K562 (cell line): ENCODE measurements around the gene SLC9B2. TPM values are rescaled to one million over a fixed set of nuclear protein-coding genes. Genes with fewer than 3 reads are reported as not detected.
A peak's percentile ranks its signal among the peaks of the same experiment; 100 is the strongest.

Source experiments
- CBFA2T2 ChIP-seq: fragments of 450-650 bp; conservative IDR thresholded peaks from 2 replicates; pipeline ENCODE4 v1.6.1; 2017; ENCODE audit warnings: mild to moderate bottlenecking
- CEBPB ChIP-seq: fragments of 450-650 bp; IDR thresholded peaks from 2 replicates; pipeline ENCODE4 v1.6.1; 2016; ENCODE audit warnings: missing genetic modification characterization, missing compliant biosample characterization
- CREB5 ChIP-seq: fragments of 250-450 bp; sonication (Bioruptor Pico); IDR thresholded peaks from 2 replicates; pipeline ENCODE4 v1.5.0; 2020; ENCODE audit warnings: mild to moderate bottlenecking
- DNMT1 ChIP-seq: fragments of 450-650 bp; IDR thresholded peaks from 2 replicates; pipeline ENCODE4 v1.6.1; 2016; ENCODE audit warnings: antibody characterized with exemption, mild to moderate bottlenecking
- HBP1 ChIP-seq: fragments of 450-650 bp; formaldehyde crosslinking; IDR thresholded peaks from 2 replicates; pipeline ENCODE4 v1.4.0; 2022; ENCODE audit warnings: missing genetic modification characterization
- HNRNPH1 ChIP-seq: fragments of 200-400 bp; formaldehyde crosslinking; optimal IDR thresholded peaks from 2 replicates; pipeline ENCODE3; 2017; ENCODE audit warnings: low read depth, mild to moderate bottlenecking, low read length, moderate library complexity
- KLF1 ChIP-seq: fragments of 450-650 bp; IDR thresholded peaks from 2 replicates; pipeline ENCODE4 v1.6.1; 2016; ENCODE audit warnings: missing genetic modification characterization, missing compliant biosample characterization
- KLF13 ChIP-seq: fragments of 450-650 bp; IDR thresholded peaks from 2 replicates; pipeline ENCODE4 v1.6.1; 2016; ENCODE audit warnings: missing genetic modification characterization, low read depth, mild to moderate bottlenecking, missing compliant biosample characterization, moderate library complexity, borderline replicate concordance
- MBD1 ChIP-seq: fragments of 250-450 bp; sonication (Bioruptor Pico); IDR thresholded peaks from 2 replicates; pipeline ENCODE4 v1.8.0; 2022; ENCODE audit warnings: inconsistent platforms
- MTF1 ChIP-seq: fragments of 250-450 bp; sonication (Bioruptor Pico); IDR thresholded peaks from 2 replicates; pipeline ENCODE4 v1.9.0; 2021; ENCODE audit warnings: moderate library complexity, mild to moderate bottlenecking, inconsistent platforms, borderline replicate concordance
- NR2F6 ChIP-seq: fragments of 450-650 bp; formaldehyde crosslinking; IDR thresholded peaks from 2 replicates; pipeline ENCODE4 v1.4.0; 2020; ENCODE audit warnings: mild to moderate bottlenecking
- PRMT5 ChIP-seq: sonication (generic); formaldehyde crosslinking; IDR thresholded peaks from 2 replicates; pipeline ENCODE4 v1.5.0; 2020; ENCODE audit warnings: missing genetic modification reagents
- RAD51 ChIP-seq: fragments of 450-650 bp; IDR thresholded peaks from 2 replicates; pipeline ENCODE4 v1.7.1; 2016; ENCODE audit warnings: low read depth, mild to moderate bottlenecking, borderline replicate concordance
- SMAD1 ChIP-seq: fragments of 150-350 bp; IDR thresholded peaks from 2 replicates; pipeline ENCODE4 v1.6.1; 2014; ENCODE audit warnings: low read length, low read depth; ENCODE audit not compliant: partially characterized antibody
- SP2 ChIP-seq: IDR thresholded peaks from 2 replicates; pipeline ENCODE4 v1.6.1; 2011; ENCODE audit warnings: mild to moderate bottlenecking, low read depth, low read length, moderate library complexity; ENCODE audit not compliant: poor library complexity, severe bottlenecking; ENCODE audit errors: extremely low read depth
- ZNF143 ChIP-seq: sonication (generic); formaldehyde crosslinking; IDR thresholded peaks from 2 replicates; pipeline ENCODE4 v1.9.0; 2022; ENCODE audit warnings: mild to moderate bottlenecking, missing genetic modification reagents
- ZNF23 ChIP-seq: fragments of 250-450 bp; sonication (Bioruptor Pico); IDR thresholded peaks from 2 replicates; pipeline ENCODE4 v1.4.0; 2020; ENCODE audit warnings: mild to moderate bottlenecking
- ZNF551 ChIP-seq: fragments of 250-450 bp; sonication (Bioruptor Pico); IDR thresholded peaks from 2 replicates; pipeline ENCODE4 v1.5.0; 2021; ENCODE audit warnings: mild to moderate bottlenecking, moderate library complexity
- ZNF561 ChIP-seq: fragments of 450-650 bp; formaldehyde crosslinking; conservative IDR thresholded peaks from 2 replicates; pipeline ENCODE4 v1.4.0; 2020; ENCODE audit warnings: mild to moderate bottlenecking, moderate library complexity
- ZNF584 ChIP-seq: fragments of 200-800 bp; sonication (Bioruptor generic); IDR thresholded peaks from 2 replicates; pipeline ENCODE4 v1.6.1; 2016; ENCODE audit warnings: low read depth, mild to moderate bottlenecking, missing genetic modification characterization, missing compliant biosample characterization
- ZNF717 ChIP-seq: fragments of 250-450 bp; sonication (Bioruptor Pico); IDR thresholded peaks from 2 replicates; pipeline ENCODE4 v1.5.0; 2021
- ZNF740 ChIP-seq, 3 experiments: fragments of 200-800 bp in 1 of 3; sonication (Bioruptor generic) in 1 of 3; sonication (generic) in 1 of 3; formaldehyde crosslinking in 1 of 3; IDR thresholded peaks; 2 replicates each; pipeline versions ENCODE4 v1.6.1 to v1.8.0; 2016 to 2022; ENCODE audit warnings: mild to moderate bottlenecking in 2 of 3, missing compliant biosample characterization in 2 of 3, missing genetic modification characterization in 2 of 3, missing genetic modification reagents in 1 of 3
- ZNF75A ChIP-seq: fragments of 450-650 bp; formaldehyde crosslinking; IDR thresholded peaks from 2 replicates; pipeline ENCODE4 v1.4.0; 2020; ENCODE audit warnings: mild to moderate bottlenecking
- polyA plus RNA-seq, 8 experiments: library from polyadenylated mRNA; depleted of rRNA in 4 of 8; stranded (reverse) in 5 of 8; unstranded in 3 of 8; fragments of >200 nt; fragmentation: Nextera tagmentation in 2 of 8; fragmentation: Illumina TruSeq in 1 of 8; extraction: Ambion mirVana in 2 of 8; extraction: Trizol in 1 of 8; gene quantifications; 2 replicates each; pipeline versions ENCODE4 v1.2.1 to v1.2.3, GENCODE V29; 2011 to 2014; ENCODE audit warnings: inconsistent platforms in 1 of 8, missing spikeins in 1 of 8
- total RNA-seq, 7 experiments: library from RNA; depleted of rRNA in 6 of 7; stranded (reverse); fragments of >200 nt in 6 of 7; fragmentation: Illumina TruSeq in 2 of 7; extraction: Trizol in 2 of 7; gene quantifications; 2 replicates each; pipeline versions ENCODE4 v1.2.1 to v1.2.3, GENCODE V29; 2011 to 2021; ENCODE audit warnings: low replicate concordance in 1 of 7

Gene SLC9B2
- total and polyA plus RNA-seq, 9 of the 15 experiments (the other 6 are each of a cell fraction or from before 2014, with no cell fraction given): 6.6 to 14.6 (median 11.4) TPM

- no peak for TF ChIP-seq MBD1 (CRISPR knock-in tag)
- TF ChIP-seq KLF13 (tag): no peak
- TF ChIP-seq CEBPB (tag): no peak
- TF ChIP-seq ZNF740 (CRISPR knock-in tag; IDR thresholded peaks at IDR 0.05): 0 out of 2 replicates have a peak, but pooled peaks have one; percentile 10
- no peak for TF ChIP-seq ZNF740 (tag; IDR thresholded peaks at IDR 0.05)
- no peak for TF ChIP-seq RAD51
- no peak for TF ChIP-seq NR2F6
- TF ChIP-seq ZNF23 (CRISPR knock-in tag): no peak
- no peak for TF ChIP-seq CREB5
- no peak for TF ChIP-seq ZNF584 (CRISPR knock-in tag)
- TF ChIP-seq HBP1 (CRISPR knock-in tag): no peak
- TF ChIP-seq MTF1 (CRISPR knock-in tag): no peak
- TF ChIP-seq SP2: no peak
- TF ChIP-seq HNRNPH1: no peak
- no peak for TF ChIP-seq ZNF75A (CRISPR knock-in tag)
- TF ChIP-seq SMAD1: no peak
- TF ChIP-seq CBFA2T2: 0 out of 2 replicates have a peak, but pooled peaks have one; percentile 4
- TF ChIP-seq KLF1: peak; percentile 69; the same call in 1 of the 2 replicates
- TF ChIP-seq ZNF143 (CRISPR knock-in tag): no peak
- no peak for TF ChIP-seq ZNF561
- TF ChIP-seq ZNF717 (CRISPR knock-in tag): no peak
- TF ChIP-seq DNMT1: no peak
- no peak for TF ChIP-seq PRMT5
- no peak for TF ChIP-seq ZNF551 (CRISPR knock-in tag)
Observed at GRCh38 chr4:103075894-103076746, 441 bp downstream of the SLC9B2 start (continued).
